ENCODE results near the gene NETO2.
"Not testable (repeated sequence)": the region's sequence is repeated elsewhere in the genome, so short reads cannot be mapped to it uniquely, and the experiment has no call there.

The NETO2 gene, protein sequence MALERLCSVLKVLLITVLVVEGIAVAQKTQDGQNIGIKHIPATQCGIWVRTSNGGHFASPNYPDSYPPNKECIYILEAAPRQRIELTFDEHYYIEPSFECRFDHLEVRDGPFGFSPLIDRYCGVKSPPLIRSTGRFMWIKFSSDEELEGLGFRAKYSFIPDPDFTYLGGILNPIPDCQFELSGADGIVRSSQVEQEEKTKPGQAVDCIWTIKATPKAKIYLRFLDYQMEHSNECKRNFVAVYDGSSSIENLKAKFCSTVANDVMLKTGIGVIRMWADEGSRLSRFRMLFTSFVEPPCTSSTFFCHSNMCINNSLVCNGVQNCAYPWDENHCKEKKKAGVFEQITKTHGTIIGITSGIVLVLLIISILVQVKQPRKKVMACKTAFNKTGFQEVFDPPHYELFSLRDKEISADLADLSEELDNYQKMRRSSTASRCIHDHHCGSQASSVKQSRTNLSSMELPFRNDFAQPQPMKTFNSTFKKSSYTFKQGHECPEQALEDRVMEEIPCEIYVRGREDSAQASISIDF

DNA sequence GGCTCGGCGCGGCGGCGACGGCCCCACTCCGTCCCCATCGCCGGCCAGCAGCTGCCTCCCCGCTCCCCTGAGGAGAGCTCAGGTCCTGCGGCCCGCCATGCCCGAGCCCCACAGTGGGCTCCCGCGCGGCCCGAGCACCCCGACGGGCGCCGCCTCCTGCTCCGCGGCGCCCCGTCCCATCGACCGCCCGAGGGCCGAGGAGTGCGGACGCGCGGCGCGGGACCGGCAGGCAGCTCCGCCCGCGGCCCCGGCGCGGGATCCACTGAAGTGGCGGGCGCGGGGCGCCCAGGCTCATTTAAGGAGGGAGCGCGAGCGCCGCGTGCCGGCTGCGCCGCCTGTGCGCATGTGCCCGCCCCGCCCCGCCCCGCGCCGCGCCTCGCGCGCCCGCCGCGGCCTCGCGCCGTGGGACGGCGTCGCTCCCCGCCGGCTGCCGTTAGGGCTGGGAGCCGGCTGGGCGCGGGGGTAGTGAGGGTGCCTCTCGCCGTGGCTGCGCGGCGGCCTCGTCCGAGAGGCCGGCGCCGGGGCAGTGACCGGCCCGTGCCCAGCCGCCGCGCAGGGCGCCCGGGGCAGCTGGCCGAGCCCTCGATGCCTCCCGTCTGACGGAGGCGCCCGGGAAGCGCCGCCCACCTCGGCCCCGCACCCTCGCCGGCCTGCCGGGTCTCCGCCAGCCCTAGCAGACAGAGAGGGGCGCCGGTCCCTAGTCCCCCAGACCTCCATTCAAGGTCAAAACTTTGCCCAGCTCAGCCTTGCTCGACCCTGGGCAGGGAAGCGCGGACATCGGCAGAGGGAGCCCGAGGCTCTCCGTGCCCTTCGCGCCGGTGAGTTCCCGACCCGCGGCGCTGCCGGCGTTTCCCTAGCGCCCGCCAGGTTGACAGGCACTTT, at the start of gene NETO2:
TSS of gene NETO2 (minus strand) at position 269 of the 882 bp plus-strand sequence. CDS start 333 bp downstream, outside the sequence.
- no peak for DNase-seq (ENCODE audit: low read depth in 2 of 2)

DNA sequence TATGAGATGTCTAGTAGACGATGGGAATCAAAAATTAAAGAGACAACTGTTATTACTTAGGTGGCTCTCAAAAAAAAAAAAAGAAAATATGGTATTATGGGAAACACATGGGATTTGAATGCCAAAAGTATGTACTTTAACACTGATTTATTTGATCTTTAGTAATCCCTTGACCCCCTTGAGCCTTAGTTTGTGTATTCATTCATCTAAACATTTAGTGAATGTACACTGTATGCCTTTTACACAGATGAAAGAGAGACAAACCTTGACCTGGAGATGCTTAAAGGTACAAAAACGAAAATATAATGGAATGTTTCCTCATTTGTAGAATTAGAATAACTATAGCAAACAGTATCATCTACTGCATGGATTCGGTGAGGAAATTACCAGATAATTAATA, 38.6 kb upstream of the NETO2 start:
- no peak for DNase-seq (ENCODE audit: low read depth in 2 of 2)

DNA sequence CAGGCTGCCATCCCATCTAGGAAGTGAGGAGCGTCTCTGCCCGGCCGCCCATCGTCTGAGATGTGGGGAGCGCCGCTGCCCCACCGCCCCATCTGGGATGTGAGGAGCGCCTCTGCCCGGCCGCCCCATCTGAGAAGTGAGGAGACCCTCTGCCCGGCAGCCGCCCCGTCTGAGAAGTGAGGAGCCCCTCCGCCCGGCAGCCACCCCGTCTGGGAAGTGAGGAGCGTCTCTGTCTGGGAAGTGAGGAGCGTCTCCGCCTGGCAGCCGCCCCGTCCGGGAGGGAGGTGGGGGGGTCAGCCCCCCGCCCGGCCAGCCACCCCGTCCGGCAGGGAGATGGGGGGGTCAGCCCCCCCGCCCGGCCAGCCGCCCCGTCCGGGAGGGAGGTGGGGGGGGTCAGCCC, 37.3 kb upstream of the NETO2 start:
- not testable (repeated sequence) for DNase-seq (ENCODE audit: low read depth in 2 of 2)

DNA sequence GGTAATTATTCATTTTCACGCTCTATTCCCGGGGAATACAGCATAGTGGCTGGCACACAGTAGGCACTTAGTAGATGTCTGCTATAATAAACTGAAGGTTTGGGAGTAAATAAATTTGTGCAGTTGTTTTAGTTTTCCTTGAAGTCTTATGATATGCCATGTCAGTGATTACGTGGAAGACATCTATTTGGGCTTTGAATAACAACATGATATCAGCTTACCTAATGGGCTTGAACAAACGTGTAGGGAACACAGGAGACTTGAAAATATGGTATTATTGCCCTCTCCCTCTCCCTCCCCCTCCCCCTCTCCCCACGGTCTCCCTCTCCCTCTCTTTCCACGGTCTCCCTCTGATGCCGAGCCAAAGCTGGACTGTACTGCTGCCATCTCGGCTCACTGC, 36.3 kb upstream of the NETO2 start:
- no peak for DNase-seq (ENCODE audit: low read depth in 2 of 2)

DNA sequence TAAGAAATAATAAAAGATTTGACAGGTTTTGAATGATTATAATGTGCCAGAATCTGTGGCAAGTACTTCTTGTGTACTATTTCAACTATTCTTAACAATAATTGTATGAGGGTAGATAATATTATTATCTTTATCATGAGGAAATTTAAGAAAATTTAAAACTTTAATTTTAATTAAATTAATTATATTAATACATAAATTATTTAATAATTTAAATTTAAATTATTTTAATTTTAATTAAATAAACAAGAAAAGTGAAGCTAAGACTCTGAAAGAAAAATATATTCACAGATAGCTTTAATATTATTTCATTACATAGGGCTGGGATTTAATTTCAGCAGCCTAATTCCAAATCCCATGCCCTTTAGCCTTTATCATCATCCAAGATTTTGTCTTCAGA, 31.4 kb upstream of the NETO2 start:
- no peak for DNase-seq (ENCODE audit: low read depth in 2 of 2)

DNA sequence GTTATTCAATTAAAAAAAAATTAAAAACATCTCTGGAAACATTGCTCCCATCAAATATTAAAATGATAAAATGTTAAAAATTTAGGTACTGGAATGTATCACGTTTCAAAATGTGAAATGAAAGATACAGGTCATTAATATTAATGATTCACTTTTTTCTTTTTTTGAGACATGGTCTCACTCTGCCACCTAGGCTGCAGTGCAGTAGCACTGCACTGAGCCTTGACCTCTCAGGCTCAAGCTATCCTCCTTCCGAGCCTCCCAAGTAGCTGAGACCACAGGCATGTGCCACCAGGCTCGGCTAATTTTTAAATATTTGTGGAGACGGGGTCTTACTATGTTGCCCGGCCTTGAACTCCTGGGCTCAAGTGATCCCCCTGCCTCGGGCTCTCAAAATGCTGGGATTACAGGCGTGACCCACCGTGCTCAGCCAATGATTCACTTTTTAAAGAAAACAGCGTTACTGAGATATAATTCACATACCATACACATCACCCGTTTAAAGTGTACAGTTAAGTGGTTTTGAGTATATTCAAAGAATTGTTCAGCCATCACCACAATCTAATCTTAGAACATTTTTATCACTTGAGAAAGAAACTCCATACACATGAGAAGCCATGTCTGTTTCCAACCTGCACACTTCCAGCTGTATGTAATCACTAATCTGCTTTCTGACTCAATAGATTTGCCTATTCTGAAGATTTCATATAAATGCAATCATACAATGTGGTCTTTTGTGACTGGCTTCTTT, 19.1 kb upstream of the NETO2 start:
- no peak for DNase-seq (ENCODE audit: low read depth in 2 of 2)

DNA sequence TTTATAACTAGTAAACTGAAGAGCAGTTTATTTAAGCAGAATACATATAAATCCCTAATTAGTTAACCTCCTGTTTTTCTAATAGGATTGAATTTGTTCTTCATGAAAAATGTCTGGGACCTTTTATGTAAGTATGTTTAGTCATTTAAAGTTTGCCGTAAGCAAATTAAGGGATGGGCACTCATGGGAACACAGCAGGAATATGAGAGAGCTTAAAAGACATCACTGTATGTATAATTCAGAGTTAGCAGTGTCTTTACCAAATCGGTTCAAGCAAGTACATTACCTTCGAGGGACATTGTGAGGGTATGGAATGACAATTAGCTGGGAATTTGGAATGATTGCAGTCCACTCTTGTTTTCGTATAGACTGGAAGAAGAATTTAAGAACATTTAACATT, 17.7 kb upstream of the NETO2 start:
- DNase-seq (ENCODE audit: low read depth in 2 of 2), result no peak

DNA sequence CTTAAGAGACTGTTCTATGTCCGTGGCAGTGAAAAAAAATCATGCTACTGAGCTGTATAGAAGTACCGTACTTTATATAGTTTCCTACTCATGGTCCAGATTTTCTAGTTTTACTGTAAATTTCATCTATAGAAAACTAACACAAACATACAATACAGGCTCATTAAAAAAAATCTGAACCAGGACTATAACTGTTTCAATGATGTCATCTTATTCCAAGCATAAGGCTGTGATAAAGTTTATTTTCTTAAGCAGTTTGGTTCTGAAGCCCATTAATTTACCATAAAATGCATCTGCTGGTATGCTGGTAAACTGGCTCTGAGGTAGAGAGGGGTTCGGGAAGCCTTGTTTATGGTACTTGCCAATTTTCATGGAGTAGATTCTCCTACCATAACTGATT, 16.7 kb upstream of the NETO2 start:
- DNase-seq (ENCODE audit: low read depth in 2 of 2), result no peak

DNA sequence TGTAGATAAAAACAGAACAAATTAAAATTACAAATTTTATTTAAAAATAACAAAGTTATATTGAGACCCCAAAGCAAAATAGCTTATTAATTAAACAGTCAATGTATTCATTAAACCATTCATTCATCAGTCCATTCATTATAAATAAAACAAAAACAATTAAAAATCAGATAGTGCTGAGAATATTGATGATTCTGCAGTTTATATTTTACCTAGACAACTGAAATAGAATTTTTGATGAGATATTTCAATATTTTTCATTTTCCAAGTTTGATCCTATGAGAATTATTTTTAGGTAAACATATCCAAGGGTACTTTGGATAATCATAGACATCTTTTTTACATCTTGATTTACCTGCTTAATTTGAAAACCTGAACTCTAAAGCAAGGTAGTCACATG, 15.2 kb upstream of the NETO2 start:
- no peak for DNase-seq (ENCODE audit: low read depth in 2 of 2)

DNA sequence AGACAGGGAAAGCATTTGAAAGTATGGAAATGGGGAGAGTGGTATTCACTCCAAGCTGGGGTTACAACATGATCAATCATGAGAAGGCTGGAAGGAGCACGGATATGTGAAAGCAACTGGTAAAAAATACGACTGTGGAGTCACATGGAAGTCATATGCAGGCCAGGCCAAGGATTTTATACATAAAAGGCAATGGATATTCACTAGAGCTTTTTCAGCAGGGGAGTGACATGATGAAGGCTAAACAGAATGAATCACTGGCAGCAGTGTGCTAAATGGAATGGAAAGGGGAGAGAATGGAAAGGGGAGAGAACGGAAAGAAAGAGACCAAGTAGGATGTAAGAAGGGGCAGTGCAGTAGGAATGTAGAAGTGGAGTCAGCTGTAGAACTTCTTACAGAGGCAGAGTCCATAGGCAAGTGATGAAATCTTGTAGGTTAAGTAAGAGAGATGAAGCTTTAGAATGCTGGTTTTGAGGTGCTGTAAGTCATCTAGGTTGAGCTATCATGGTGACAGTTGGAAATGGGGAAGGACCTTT, 13.0 kb upstream of the NETO2 start:
- DNase-seq (ENCODE audit: low read depth in 2 of 2), result no peak

DNA sequence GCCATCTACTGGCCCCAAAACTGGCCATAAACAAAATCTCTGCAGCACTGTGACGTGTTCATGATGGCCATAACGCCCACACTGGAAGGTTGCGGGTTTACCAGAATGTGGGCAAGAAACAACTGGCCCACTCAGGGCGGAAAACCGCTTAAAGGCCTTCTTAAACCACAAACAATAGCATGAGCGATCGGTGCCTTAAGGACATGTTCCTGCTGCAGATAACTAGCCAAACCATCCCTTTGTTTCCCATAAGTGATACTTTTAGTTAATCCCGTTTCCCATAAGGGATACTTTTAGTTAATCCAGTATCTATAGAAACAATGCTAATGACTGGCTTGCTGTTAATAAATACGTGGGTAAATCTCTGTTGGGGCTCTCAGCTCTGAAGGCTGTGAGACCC, 8.8 kb upstream of the NETO2 start:
- not testable (repeated sequence) for DNase-seq (ENCODE audit: low read depth in 2 of 2)

DNA sequence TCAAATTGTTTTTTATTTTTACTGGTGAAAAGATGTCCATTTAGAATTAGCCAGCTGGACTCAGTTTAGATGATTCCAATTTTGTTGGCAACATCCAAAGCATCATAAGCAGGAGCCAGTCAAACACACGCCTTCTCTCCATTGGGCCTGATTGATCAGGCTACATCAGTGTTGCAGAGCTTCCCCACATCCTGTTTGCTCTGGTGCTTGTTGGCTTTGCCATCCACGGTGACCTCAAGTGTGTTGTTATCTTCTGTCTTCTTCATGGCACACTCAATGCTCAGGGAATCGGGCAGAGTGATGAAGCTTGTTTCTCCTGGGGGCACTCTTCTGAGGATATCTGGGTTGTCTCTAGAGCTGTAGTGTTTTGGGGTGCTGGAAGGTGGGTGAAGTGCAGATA, 6.3 kb upstream of the NETO2 start:
- DNase-seq (ENCODE audit: low read depth in 2 of 2), result no peak

DNA sequence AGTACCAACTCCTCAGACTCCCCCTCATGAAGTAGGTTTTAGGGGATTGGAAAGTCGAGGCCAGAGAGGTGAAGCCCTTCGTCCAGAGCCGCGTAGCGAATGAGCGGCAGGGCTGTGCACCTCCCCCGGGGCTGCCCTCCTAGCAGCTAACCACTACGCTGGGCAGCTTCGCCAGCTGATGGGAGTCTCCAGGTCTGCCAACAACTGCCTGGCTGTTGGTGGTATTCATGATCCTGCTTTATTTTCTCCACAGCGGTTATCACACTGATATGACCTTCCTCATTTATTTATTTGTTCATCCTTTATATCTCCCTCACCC, 773 bp upstream of the NETO2 start:
- no peak for DNase-seq (ENCODE audit: low read depth in 2 of 2)

DNA sequence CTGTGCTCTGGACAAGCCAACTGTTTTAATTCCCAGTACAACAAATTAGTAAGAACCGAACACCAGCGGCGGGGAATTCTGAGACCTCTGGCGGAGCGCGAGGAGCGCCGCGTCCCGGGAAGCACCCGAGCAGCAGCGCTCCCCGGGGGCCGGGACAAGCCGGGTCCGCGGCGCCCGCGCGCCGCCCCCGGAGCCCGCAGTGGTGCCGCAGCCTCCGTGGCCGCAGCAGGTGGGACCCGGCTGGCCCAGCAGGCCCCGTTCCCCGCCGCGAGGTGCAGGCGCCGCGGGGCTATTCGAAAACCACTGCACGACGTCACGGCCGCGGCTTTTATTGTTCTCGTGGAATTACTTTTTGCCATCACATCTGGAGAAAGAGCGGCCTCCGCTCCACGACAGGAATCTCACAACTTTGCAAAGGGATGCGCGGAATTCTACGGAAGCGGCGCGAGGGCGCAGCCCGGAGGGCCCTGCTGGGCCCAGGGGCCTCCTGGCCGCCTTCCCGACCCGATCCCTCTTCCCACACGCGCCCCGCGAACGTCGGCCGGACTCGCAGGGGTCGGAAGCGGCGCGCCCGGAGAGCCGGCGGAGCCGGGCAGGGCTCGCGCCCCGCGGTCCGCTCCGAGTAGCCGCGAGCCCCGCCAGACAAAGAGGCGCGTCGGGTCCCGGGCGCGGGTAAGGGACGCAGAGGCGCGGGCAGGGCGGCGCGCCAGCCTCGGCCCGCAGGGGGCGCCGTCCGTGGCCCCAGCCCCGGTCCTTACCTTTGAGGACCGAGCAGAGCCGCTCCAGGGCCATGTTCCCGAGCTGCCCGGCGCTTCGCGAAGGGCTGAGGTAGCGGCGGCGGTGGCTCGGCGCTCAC, 696 bp downstream of the NETO2 start:
- peak; percentile 45 for DNase-seq (ENCODE audit: low read depth in 2 of 2)

DNA sequence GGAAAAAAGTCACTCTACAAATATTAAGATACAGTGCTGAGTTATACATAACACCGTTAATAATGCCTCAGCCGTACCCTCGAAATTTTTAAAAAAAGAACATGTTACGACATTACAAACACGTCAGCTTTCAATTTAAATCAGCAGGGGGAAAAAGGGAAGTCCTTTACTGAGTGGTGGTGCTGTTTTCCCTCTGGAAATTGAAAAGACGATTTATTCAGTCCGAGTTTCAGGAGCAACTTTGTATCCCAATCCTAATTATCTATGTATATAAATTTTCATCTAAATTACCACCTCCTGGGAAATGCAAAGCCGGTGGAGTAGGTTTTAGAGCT, 1.3 kb downstream of the NETO2 start:
- DNase-seq (ENCODE audit: low read depth in 2 of 2), result no peak

DNA sequence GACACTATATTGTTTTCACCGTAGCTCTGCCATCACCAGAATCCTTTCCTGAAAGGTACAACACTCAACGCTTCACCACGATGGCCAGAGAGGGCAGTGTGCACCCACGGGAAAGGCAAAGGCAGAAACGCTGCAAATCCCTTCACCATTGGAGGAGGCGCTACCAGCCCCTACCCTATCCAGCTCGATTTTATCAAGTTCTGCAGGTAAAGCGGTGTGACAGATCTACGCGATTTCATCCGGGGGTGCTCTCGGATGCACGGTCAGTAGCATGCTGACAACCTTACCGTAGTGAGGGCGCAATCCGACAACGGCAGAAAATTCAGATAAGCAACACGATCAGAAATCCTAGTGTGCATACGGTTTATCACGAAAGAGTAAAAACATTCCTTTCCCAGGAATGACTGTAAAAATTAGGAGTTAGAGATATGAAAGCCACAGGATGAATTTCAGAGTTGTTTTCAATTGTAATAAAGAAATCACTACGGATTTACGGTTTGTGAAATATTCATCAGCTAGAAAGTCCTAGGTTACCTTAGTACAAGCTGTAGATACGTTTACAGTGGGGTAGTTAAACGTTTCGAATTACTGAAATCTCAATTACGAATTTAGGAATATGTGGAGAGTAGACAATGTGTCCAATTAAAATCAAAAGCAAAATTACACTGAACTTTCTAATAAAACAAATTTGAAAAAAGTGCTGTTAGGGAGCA, 1.8 kb downstream of the NETO2 start:
- DNase-seq (ENCODE audit: low read depth in 2 of 2), result peak; percentile 57

DNA sequence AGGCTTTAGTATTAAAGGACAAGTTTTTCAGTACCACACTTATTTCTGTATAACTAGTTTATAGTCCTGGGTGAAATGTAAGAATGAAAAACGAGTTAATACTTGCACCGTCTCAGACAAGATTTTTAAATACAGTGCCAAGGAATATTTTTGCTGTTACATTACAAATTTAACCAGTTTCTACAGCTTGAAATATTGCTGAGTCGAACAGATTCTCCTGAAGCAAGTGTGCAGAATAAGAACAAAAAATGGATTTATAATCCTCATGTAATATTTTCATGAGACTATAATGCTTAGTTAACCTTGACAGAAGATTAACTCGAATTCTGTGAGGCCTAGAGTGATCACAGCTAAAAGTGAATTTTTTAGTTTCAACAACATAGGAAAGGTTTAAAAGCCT, 3.1 kb downstream of the NETO2 start:
- DNase-seq (ENCODE audit: low read depth in 2 of 2), result no peak

DNA sequence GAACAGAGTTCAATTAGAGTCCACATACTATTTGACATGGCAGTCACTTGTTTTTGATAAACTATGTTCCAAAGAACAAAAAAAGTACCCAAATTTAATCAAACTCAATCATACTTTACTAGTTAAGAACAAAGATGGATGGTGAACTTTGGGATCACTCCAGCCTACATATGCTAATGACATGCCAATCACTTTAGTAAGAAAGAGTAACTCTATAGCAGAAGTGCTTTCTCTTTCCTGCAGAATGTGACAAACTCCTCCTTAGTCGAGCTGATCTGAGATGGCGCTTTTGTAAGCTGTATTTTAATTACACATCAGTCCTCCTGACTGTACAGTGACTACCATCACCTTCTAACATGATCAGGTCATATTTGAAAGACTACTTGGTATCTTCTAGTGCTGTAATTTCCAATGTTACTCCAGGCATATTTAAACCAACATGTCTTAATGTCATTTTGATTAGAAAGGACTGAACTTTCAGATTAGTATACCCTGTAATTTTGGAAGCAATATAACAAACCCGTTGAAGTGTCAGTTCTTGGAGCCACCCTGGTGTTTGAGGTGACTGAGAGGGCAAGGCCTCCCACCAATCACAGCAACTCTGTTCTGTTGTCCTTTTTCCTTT, 4.1 kb downstream of the NETO2 start:
- no peak for DNase-seq (ENCODE audit: low read depth in 2 of 2)

DNA sequence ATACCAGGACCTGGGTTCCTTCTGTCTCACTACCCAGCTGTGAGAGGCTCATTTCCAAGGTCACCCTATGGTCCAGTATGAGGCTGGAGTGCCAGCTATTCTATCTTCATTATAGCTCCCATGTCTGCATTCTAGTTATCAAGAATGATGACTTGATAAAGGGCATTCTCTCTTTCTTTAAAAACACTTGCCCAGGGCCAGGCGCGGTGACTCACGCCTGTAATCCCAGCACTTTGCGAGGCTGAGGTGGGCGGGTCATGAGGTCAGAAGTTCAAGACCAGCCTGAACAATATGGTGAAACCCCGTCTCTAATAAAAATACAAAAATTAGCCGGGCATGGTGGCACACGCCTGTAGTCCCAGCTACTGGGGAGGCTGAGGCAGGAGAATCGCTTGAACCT, 5.8 kb downstream of the NETO2 start:
- DNase-seq (ENCODE audit: low read depth in 2 of 2), result not testable (repeated sequence)
